ENCODE results near the gene MIAT. TPM values are rescaled to one million over a fixed set of nuclear protein-coding genes. Genes with fewer than 3 reads are reported as not detected.

The MIAT gene
- total and polyA plus RNA-seq, 11 donors: 0.12 to 2.7 (median 0.47) TPM

- intact Hi-C loops (cut with DNase I): loop anchor here in 4 of 10 donors (5.0 to 10.0 kb wide), 3 partner anchors 270 to 302 kb away; no protein-coding TSS in a partner anchor
- DNase-seq: no peak
- ATAC-seq: no peak
- H3K36me3 ChIP-seq: no peaks in the 10 kb centered on the region
- peaks cover 0 to 17% (median 0%) of the 10 kb centered on the region in 9 donors for H3K27me3 ChIP-seq
- peaks cover 0 to 24% (median 3%) of the 10 kb centered on the region in 12 donors for H3K4me1 ChIP-seq
- no peak overlapping the region for H3K4me3 ChIP-seq
- no peaks in the 10 kb centered on the region for H3K9me3 ChIP-seq
- no peak for TF ChIP-seq CTCF (IDR thresholded peaks at IDR 0.05)
- TF ChIP-seq POLR2A (IDR thresholded peaks at IDR 0.05): no peak
- no peak overlapping the region for H3K27ac ChIP-seq
- 79 to 86% (median 82%) methylated on average over 13 of the region's 13 CpGs for WGBS, 4 donors
Measured at GRCh38 chr22:26667140-26667539, 9.8 kb downstream of the MIAT start.

GRCh38 chr22:26669060-26669481 lies 11.7 kb downstream of the MIAT start:
- Histone ChIP-seq H3K27me3 (peaks cover 0 to 4% (median 0%) of the 10 kb centered on the region in 9 donors), H3K27ac (no peak overlapping the region), H3K9me3 (no peaks in the 10 kb centered on the region), H3K36me3 (no peaks in the 10 kb centered on the region), H3K4me3 (no peak overlapping the region), H3K4me1 (peaks cover 0 to 37% (median 14%) of the 10 kb centered on the region in 12 donors)
- no peak for DNase-seq
- WGBS, 4 donors: 40 to 60% (median 57%) methylated on average over 2 of the region's 2 CpGs
- intact Hi-C loops (cut with DNase I): loop anchor here in 4 of 10 donors (5.0 to 10.0 kb wide), 3 partner anchors 272 to 304 kb away; no protein-coding TSS in a partner anchor
- ATAC-seq: no peak
- peak in 6 of 12 donors; percentile 11 to 42 (median 32) for TF ChIP-seq CTCF (IDR thresholded peaks at IDR 0.05)
- TF ChIP-seq POLR2A (IDR thresholded peaks at IDR 0.05): no peak

GRCh38 chr22:26670459-26670858 lies 13.1 kb downstream of the MIAT start:
- Histone ChIP-seq H3K27me3 (no peaks in the 10 kb centered on the region), H3K27ac (peak overlapping the region in 1 of 12 donors; percentile 100), H3K4me3 (no peak overlapping the region), H3K4me1 (peaks cover 0 to 45% (median 24%) of the 10 kb centered on the region in 12 donors), H3K36me3 (no peaks in the 10 kb centered on the region), H3K9me3 (no peaks in the 10 kb centered on the region)
- TF ChIP-seq CTCF (IDR thresholded peaks at IDR 0.05) (no peak), POLR2A (IDR thresholded peaks at IDR 0.05) (no peak)
- intact Hi-C loops (cut with DNase I): loop anchor here in 6 of 10 donors (5.0 to 10.0 kb wide), 6 partner anchors 84 to 1924 kb away; partner anchors contain the start of gene MN1 (in 2 of the 6)
- DNase-seq (no peak), ATAC-seq (no peak)
- 76 to 88% (median 85%) methylated on average over 4 of the region's 4 CpGs for WGBS, 4 donors

- Histone ChIP-seq H3K4me1 (peaks cover 0 to 49% (median 24%) of the 10 kb centered on the region in 12 donors), H3K27me3 (no peaks in the 10 kb centered on the region), H3K27ac (peak overlapping the region; percentile 92 to 100 (median 96)), H3K4me3 (peak overlapping the region in 2 of 12 donors; percentile 89 to 92), H3K36me3 (no peaks in the 10 kb centered on the region), H3K9me3 (no peaks in the 10 kb centered on the region)
- intact Hi-C loops (cut with DNase I): loop anchor here in 6 of 10 donors (5.0 to 10.0 kb wide), 6 partner anchors 83 to 1923 kb away; partner anchors contain the start of gene MN1 (in 2 of the 6)
- ATAC-seq (no peak), DNase-seq (peak in 3 of 5 donors; percentile 43 to 73 (median 44))
- 87 to 92% (median 90%) methylated on average over 10 to 15 of the region's 15 CpGs for WGBS, 4 donors
- TF ChIP-seq POLR2A (IDR thresholded peaks at IDR 0.05): no peak
- TF ChIP-seq CTCF (IDR thresholded peaks at IDR 0.05): no peak
Measured at GRCh38 chr22:26671317-26672059, 14.1 kb downstream of the MIAT start.

All from heart left ventricle (tissue), 16 donors.